Hepatocyte (in vitro differentiated cells): ENCODE measurements around the gene APOF.

Experiments
- CTCF ChIP-seq: fragments of 200-600 bp; sonication (generic); IDR thresholded peaks from 2 replicates; pipeline ENCODE4 v1.5.1; 2016; ENCODE audit warnings: antibody characterized with exemption, mild to moderate bottlenecking; ENCODE audit not compliant: poor library complexity
- EZH2 ChIP-seq: fragments of 200-600 bp; sonication (generic); IDR thresholded peaks from 2 replicates; pipeline ENCODE4 v1.6.1; 2016; ENCODE audit warnings: antibody characterized with exemption, mild to moderate bottlenecking, borderline replicate concordance

- TF ChIP-seq CTCF = no peak
- TF ChIP-seq EZH2 = no peak
Observed at GRCh38 chr12:56392331-56392730, 29.7 kb upstream of the APOF start.
